ENCODE data around the gene TRABD2B. TPM values are rescaled to one million over a fixed set of nuclear protein-coding genes. Genes with fewer than 3 reads are reported as not detected.

The TRABD2B gene
- total RNA-seq, 1 donor from 2014 or later = 0.64 TPM

DNA sequence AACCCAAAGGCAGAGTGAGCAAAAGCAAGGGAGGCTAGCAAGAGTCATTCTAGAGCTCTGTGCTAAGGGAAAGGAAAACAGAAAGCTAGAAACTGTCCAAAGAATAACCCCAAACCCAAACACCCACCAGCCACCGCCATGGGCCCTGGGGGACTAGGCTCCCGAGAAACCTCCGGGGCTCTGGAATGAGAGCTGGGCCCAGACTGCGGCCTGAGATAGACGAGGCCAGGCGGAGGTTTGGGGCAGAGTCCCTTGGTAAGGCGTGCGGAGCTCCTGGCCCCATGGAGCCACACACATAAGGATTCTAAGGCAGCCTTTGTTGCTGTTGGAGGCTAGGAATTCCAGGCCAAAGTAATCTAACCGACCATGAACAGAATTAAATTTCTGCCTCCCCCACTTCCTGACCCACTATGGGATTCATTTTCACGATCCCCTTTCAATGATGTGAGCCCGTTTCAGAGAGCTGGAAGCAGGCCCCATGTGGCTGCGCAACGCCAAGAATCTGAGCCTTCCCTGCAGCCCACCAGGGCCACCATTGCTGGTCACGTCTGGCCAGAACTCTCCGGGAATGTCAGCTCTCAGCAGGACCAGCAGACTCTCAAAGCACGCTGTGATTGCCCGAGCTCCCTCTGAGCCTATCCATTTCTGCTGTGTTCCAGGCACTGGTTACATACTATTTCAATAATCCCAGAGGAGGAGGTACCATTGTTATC is 145.0 kb downstream of the TRABD2B start:
- Mint-ChIP-seq H3K4me1 (ENCODE audit: low read depth, unreplicated experiment) (peaks cover 1% of the 10 kb centered on the region), H3K4me3 (ENCODE audit: unreplicated experiment) (no peak overlapping the region), H3K27ac (ENCODE audit: unreplicated experiment) (no peak overlapping the region), H3K9me3 (ENCODE audit: unreplicated experiment) (peaks cover 1% of the 10 kb centered on the region), H3K27me3 (ENCODE audit: unreplicated experiment) (peaks cover 5% of the 10 kb centered on the region), H3K36me3 (ENCODE audit: unreplicated experiment) (no peaks in the 10 kb centered on the region)
- no peak for DNase-seq
- TF ChIP-seq CTCF (IDR thresholded peaks at IDR 0.05; ENCODE audit: partially characterized antibody, unreplicated experiment) = no peak

- H3K36me3 Mint-ChIP-seq (ENCODE audit: unreplicated experiment) = no peaks in the 10 kb centered on the region
- no peak for TF ChIP-seq CTCF (IDR thresholded peaks at IDR 0.05; ENCODE audit: partially characterized antibody, unreplicated experiment)
- DNase-seq = no peak
- H3K27ac Mint-ChIP-seq (ENCODE audit: unreplicated experiment) = no peak overlapping the region
- no peak overlapping the region for H3K4me3 Mint-ChIP-seq (ENCODE audit: unreplicated experiment)
- H3K4me1 Mint-ChIP-seq (ENCODE audit: low read depth, unreplicated experiment) = peaks cover 1% of the 10 kb centered on the region
- H3K9me3 Mint-ChIP-seq (ENCODE audit: unreplicated experiment) = peaks cover 1% of the 10 kb centered on the region
- H3K27me3 Mint-ChIP-seq (ENCODE audit: unreplicated experiment) = peaks cover 9% of the 10 kb centered on the region
Measured at GRCh38 chr1:47850451-47850850, 146.7 kb downstream of the TRABD2B start.

- Mint-ChIP-seq H3K36me3 (ENCODE audit: unreplicated experiment) (peaks cover 4% of the 10 kb centered on the region), H3K4me1 (ENCODE audit: low read depth, unreplicated experiment) (peaks cover 1% of the 10 kb centered on the region), H3K27ac (ENCODE audit: unreplicated experiment) (no peak overlapping the region), H3K4me3 (ENCODE audit: unreplicated experiment) (no peak overlapping the region), H3K9me3 (ENCODE audit: unreplicated experiment) (peaks cover 1% of the 10 kb centered on the region), H3K27me3 (ENCODE audit: unreplicated experiment) (peaks cover 7% of the 10 kb centered on the region)
- TF ChIP-seq CTCF (IDR thresholded peaks at IDR 0.05; ENCODE audit: partially characterized antibody, unreplicated experiment) = no peak
- DNase-seq = no peak
Measured at GRCh38 chr1:47849591-47850261, 147.5 kb downstream of the TRABD2B start.

- Mint-ChIP-seq H3K27ac (ENCODE audit: unreplicated experiment) (no peak overlapping the region), H3K9me3 (ENCODE audit: unreplicated experiment) (peaks cover 1% of the 10 kb centered on the region), H3K4me3 (ENCODE audit: unreplicated experiment) (no peak overlapping the region), H3K36me3 (ENCODE audit: unreplicated experiment) (peaks cover 4% of the 10 kb centered on the region), H3K27me3 (ENCODE audit: unreplicated experiment) (peaks cover 7% of the 10 kb centered on the region), H3K4me1 (ENCODE audit: low read depth, unreplicated experiment) (peaks cover 1% of the 10 kb centered on the region)
- TF ChIP-seq CTCF (IDR thresholded peaks at IDR 0.05; ENCODE audit: partially characterized antibody, unreplicated experiment) = no peak
- DNase-seq = no peak
Measured at GRCh38 chr1:47849005-47849521, 148.1 kb downstream of the TRABD2B start.

DNA sequence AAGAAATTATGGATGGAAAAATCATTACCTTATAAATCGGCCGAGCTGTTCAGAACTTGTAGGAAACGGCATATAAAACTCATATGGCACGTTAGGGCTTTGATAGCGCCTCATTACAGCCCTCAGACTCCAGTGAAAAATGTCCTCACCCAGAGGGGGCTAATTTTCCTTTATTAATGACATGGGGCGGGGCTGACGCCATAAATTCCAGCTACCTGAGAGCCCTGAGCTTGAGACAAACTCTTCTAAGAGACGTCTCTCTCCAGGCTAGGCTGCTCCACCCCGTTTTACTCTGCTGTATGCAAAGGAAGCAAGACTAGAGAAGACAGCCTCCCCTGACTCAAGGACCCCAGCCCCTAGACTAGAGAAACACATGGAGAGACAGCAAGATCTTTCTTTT is 149.4 kb downstream of the TRABD2B start:
- Mint-ChIP-seq H3K4me3 (ENCODE audit: unreplicated experiment) (no peak overlapping the region), H3K4me1 (ENCODE audit: low read depth, unreplicated experiment) (peaks cover 5% of the 10 kb centered on the region), H3K27me3 (ENCODE audit: unreplicated experiment) (peaks cover 7% of the 10 kb centered on the region), H3K27ac (ENCODE audit: unreplicated experiment) (no peak overlapping the region), H3K9me3 (ENCODE audit: unreplicated experiment) (peaks cover 8% of the 10 kb centered on the region), H3K36me3 (ENCODE audit: unreplicated experiment) (peaks cover 4% of the 10 kb centered on the region)
- no peak for DNase-seq
- no peak for TF ChIP-seq CTCF (IDR thresholded peaks at IDR 0.05; ENCODE audit: partially characterized antibody, unreplicated experiment)
